ENCODE data around the gene ANO1. TPM values are rescaled to one million over a fixed set of nuclear protein-coding genes. Genes with fewer than 3 reads are reported as not detected.

Gene ANO1
- total RNA-seq, 1 experiment from 2014 or later = 2.6 TPM

- DNase-seq (ENCODE audit: low spot score) = no peak
Measured at GRCh38 chr11:70072861-70073755, 5.0 kb upstream of the ANO1 start.

GRCh38 chr11:70073871-70074371 is 4.2 kb upstream of the ANO1 start:
- peak; percentile 14 for DNase-seq (ENCODE audit: low spot score)

- DNase-seq (ENCODE audit: low spot score) = no peak
Measured at GRCh38 chr11:70074746-70075145, 3.4 kb upstream of the ANO1 start.

- DNase-seq (ENCODE audit: low spot score) = no peak
Measured at GRCh38 chr11:70075836-70076235, 2.3 kb upstream of the ANO1 start.

GRCh38 chr11:70076461-70076931 is 1.6 kb upstream of the ANO1 start:
- DNase-seq (ENCODE audit: low spot score) = no peak

- DNase-seq (ENCODE audit: low spot score) = no peak
Measured at GRCh38 chr11:70077411-70078094, 564 bp upstream of the ANO1 start.

GRCh38 chr11:70078781-70079616 is 882 bp downstream of the ANO1 start:
- DNase-seq (ENCODE audit: low spot score) = no peak

GRCh38 chr11:70079691-70080090 is 1.6 kb downstream of the ANO1 start:
- no peak for DNase-seq (ENCODE audit: low spot score)

GRCh38 chr11:70080763-70081162 is 2.6 kb downstream of the ANO1 start:
- DNase-seq (ENCODE audit: low spot score) = peak; percentile 53

GRCh38 chr11:70082829-70083228 is 4.7 kb downstream of the ANO1 start:
- DNase-seq (ENCODE audit: low spot score) = no peak

- no peak for DNase-seq (ENCODE audit: low spot score)
Measured at GRCh38 chr11:70084046-70084984, 6.2 kb downstream of the ANO1 start.

GRCh38 chr11:70085815-70086769 is 8.0 kb downstream of the ANO1 start:
- no peak for DNase-seq (ENCODE audit: low spot score)

- no peak for DNase-seq (ENCODE audit: low spot score)
Measured at GRCh38 chr11:70087446-70088167, 9.5 kb downstream of the ANO1 start.

GRCh38 chr11:70088735-70089250 is 10.7 kb downstream of the ANO1 start:
- DNase-seq (ENCODE audit: low spot score) = no peak

GRCh38 chr11:70089631-70090030 is 11.5 kb downstream of the ANO1 start:
- no peak for DNase-seq (ENCODE audit: low spot score)

GRCh38 chr11:70090961-70091381 is 12.9 kb downstream of the ANO1 start:
- no peak for DNase-seq (ENCODE audit: low spot score)

- no peak for DNase-seq (ENCODE audit: low spot score)
Measured at GRCh38 chr11:70091638-70092037, 13.5 kb downstream of the ANO1 start.

GRCh38 chr11:70092959-70093715 is 15.0 kb downstream of the ANO1 start:
- no peak for DNase-seq (ENCODE audit: low spot score)

Measured in A172 (cell line).